Epithelial cell of esophagus (primary cell): ENCODE results near the gene ARL5B.
A peak's percentile ranks its signal among the peaks of the same experiment; 100 is the strongest.
"Not testable (repeated sequence)": the region's sequence is repeated elsewhere in the genome, so short reads cannot be mapped to it uniquely, and the experiment has no call there.

Source experiments
- DNase-seq: peaks from one replicate; pipeline ENCODE4 v3.0.0; 2010; ENCODE audit warnings: low read depth
- H3K4me3 ChIP-seq: 2 replicates; pipeline ENCODE4 v1.5.1; 2011; ENCODE audit warnings: mild to moderate bottlenecking, low read length, control low read depth
- CTCF ChIP-seq: IDR thresholded peaks from 2 replicates; pipeline ENCODE4 v1.5.1; 2011; ENCODE audit warnings: low read depth, mild to moderate bottlenecking, low read length, control low read depth, inconsistent platforms; ENCODE audit not compliant: insufficient read depth; ENCODE audit errors: missing control alignments

The ARL5B gene, protein sequence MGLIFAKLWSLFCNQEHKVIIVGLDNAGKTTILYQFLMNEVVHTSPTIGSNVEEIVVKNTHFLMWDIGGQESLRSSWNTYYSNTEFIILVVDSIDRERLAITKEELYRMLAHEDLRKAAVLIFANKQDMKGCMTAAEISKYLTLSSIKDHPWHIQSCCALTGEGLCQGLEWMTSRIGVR

DNA sequence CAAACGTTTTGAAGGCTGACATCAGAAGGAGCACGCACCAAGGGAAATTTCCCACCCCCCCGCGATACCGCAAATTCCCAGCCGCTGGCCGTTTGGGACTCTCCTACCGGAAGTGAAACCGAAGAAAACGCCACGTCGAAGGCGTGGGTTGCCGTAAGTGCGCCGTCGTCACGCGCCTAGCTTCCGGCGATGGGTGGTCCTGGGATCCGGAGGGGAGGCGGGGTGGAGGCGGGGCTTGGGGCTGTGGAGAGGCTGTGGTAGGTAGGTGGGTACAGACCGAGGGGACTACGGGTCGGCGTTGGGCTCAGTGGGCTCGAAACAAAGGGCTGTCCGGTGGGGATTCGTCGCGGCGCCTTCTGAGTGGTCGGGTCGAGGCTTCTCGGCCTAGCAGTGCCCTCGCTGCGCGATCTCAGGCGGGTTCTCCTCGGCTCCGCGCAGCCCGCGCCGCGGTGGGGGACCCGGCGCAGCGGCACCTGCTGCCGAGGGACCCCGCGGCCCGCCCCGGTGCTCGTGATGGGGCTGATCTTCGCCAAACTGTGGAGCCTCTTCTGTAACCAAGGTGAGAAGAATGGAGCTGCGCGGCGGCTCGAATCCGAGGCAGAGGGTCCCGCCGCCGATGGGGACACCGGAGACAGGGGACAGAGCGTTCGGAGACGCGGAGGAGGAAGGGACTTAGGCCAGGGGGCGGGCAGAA, at the start of gene ARL5B:
Gene ARL5B (plus strand): TSS at position 307 of the 694 bp plus-strand sequence. CDS start 207 bp downstream, at position 514.
- no peak for TF ChIP-seq CTCF
- H3K4me3 ChIP-seq: peak within 1 kb of the TSS; percentile 97
- DNase-seq: peak; percentile 99

- TF ChIP-seq CTCF: no peak
Measured at GRCh38 chr10:18610517-18610916, 48.7 kb upstream of the ARL5B start.

DNA sequence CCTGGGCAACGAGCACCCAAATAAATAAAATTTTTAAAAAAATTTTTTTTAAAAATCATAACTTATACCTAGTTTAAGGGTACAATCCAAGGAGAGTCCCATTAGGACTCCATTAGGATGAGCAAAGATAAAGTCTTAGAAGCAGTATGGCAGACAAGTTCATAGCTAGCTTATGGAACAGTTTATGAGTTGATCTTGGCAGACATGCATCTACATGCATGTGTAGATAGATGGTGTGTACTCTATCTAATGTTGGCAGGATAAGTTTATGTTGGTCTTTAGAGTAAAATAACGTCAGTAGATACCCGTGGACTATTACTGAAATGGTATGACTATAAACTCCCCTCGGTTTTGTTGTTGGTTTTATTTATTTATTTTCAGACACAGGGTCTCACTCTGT, 48.1 kb upstream of the ARL5B start:
- no peak overlapping the region for H3K4me3 ChIP-seq
- no peak for DNase-seq
- TF ChIP-seq CTCF: no peak

More at GRCh38 chr10:18610517-18610916, 48.7 kb upstream of the ARL5B start:
- no peak overlapping the region for H3K4me3 ChIP-seq
- DNase-seq: peak; percentile 92

GRCh38 chr10:18615618-18616017, 43.6 kb upstream of the ARL5B start:
- DNase-seq: peak; percentile 36
- H3K4me3 ChIP-seq: no peak overlapping the region
- TF ChIP-seq CTCF: no peak

- H3K4me3 ChIP-seq: no peak overlapping the region
- no peak for TF ChIP-seq CTCF
- no peak for DNase-seq
Measured at GRCh38 chr10:18616337-18616736, 42.9 kb upstream of the ARL5B start.

GRCh38 chr10:18619016-18619415, 40.2 kb upstream of the ARL5B start:
- H3K4me3 ChIP-seq: no peak overlapping the region
- no peak for TF ChIP-seq CTCF

GRCh38 chr10:18620856-18621255, 38.4 kb upstream of the ARL5B start:
- no peak overlapping the region for H3K4me3 ChIP-seq
- no peak for DNase-seq
- TF ChIP-seq CTCF: no peak

More at GRCh38 chr10:18619016-18619415, 40.2 kb upstream of the ARL5B start:
- DNase-seq: no peak

- not testable (repeated sequence) for DNase-seq
Measured at GRCh38 chr10:18623671-18624070, 35.6 kb upstream of the ARL5B start.

More at GRCh38 chr10:18623671-18624070, 35.6 kb upstream of the ARL5B start:
- H3K4me3 ChIP-seq: not testable (repeated sequence)
